ENCODE results near the gene DOK7.

Gene DOK7

GRCh38 chr4:3495204-3495975 lies 32.3 kb downstream of the DOK7 start:
- DNase-seq (ENCODE audit: low read depth): no peak
- TF ChIP-seq, protein P1, sequence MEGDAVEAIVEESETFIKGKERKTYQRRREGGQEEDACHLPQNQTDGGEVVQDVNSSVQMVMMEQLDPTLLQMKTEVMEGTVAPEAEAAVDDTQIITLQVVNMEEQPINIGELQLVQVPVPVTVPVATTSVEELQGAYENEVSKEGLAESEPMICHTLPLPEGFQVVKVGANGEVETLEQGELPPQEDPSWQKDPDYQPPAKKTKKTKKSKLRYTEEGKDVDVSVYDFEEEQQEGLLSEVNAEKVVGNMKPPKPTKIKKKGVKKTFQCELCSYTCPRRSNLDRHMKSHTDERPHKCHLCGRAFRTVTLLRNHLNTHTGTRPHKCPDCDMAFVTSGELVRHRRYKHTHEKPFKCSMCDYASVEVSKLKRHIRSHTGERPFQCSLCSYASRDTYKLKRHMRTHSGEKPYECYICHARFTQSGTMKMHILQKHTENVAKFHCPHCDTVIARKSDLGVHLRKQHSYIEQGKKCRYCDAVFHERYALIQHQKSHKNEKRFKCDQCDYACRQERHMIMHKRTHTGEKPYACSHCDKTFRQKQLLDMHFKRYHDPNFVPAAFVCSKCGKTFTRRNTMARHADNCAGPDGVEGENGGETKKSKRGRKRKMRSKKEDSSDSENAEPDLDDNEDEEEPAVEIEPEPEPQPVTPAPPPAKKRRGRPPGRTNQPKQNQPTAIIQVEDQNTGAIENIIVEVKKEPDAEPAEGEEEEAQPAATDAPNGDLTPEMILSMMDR (conservative IDR thresholded peaks at IDR 0.05; ENCODE audit: low read length): no peak
- H3K4me3 ChIP-seq (ENCODE audit: low read length): no peak overlapping the region

GRCh38 chr4:3496021-3496420 lies 32.9 kb downstream of the DOK7 start:
- TF ChIP-seq, protein P1 (conservative IDR thresholded peaks at IDR 0.05; ENCODE audit: low read length): no peak
- DNase-seq (ENCODE audit: low read depth): no peak
- H3K4me3 ChIP-seq (ENCODE audit: low read length): no peak overlapping the region

- no peak for DNase-seq (ENCODE audit: low read depth)
- no peak overlapping the region for H3K4me3 ChIP-seq (ENCODE audit: low read length)
- TF ChIP-seq, protein P1 (conservative IDR thresholded peaks at IDR 0.05; ENCODE audit: low read length): no peak
Measured at GRCh38 chr4:3497095-3497494, 34.0 kb downstream of the DOK7 start.

- H3K4me3 ChIP-seq (ENCODE audit: low read length): no peak overlapping the region
- TF ChIP-seq, protein P1 (conservative IDR thresholded peaks at IDR 0.05; ENCODE audit: low read length): no peak
- no peak for DNase-seq (ENCODE audit: low read depth)
Measured at GRCh38 chr4:3497523-3498389, 34.6 kb downstream of the DOK7 start.

DNA sequence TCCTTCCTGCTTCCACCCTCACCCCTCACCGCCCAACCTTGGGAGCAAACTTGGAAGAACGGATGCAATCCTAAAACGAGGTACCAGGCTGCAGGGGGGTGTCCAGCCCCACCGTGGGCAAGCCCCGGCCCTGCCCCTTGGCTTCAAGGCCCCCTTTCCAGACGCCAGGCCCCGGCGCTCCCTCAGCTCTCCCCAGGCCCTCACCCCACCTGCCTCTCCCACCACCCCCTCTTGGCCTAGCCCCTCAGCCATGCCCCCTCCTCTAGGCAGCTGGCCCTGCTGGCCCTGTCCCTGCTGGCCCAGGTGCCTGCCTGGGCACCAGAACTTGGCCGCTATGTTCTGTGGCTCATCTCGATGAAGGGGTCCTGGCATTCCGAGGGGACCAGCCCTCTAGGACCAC lies 35.3 kb downstream of the DOK7 start:
- DNase-seq (ENCODE audit: low read depth): no peak
- TF ChIP-seq, protein P1 (conservative IDR thresholded peaks at IDR 0.05; ENCODE audit: low read length): no peak
- H3K4me3 ChIP-seq (ENCODE audit: low read length): no peak overlapping the region

DNA sequence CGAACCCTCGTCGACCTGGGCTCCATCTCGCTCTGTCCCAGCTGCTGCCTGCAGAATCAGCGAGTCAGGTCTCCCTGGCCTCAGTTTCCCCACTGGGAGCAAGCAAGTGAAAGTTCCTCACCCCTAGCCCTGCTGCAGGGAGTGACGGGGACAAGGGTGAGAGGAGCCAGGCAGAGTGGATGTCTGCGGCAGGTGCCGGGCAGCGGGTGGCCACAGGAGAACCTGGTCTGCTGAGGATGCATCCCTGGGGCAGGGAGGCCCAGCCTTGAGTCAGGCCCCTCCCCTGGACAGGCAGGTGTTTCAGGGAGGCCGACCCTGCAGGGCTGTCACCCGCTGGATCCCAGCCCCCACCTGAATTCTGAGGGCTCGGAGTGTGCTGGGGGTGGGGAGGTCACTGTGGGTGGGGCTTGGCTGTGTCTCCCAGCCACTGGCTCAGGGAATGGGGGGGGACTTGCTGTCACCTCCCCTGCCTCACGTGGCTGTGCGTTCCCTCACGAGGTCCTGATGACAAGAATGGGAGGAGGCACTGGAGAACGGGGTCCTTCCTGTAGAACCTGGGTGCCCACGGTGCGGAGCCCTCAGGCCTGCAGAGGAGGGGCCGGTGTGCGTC lies 35.9 kb downstream of the DOK7 start:
- DNase-seq (ENCODE audit: low read depth): no peak
- TF ChIP-seq, protein P1 (conservative IDR thresholded peaks at IDR 0.05; ENCODE audit: low read length): no peak
- H3K4me3 ChIP-seq (ENCODE audit: low read length): no peak overlapping the region
